D721Med (cell line): ENCODE measurements around the gene MTERF1.
"Not testable (repeated sequence)": the region's sequence is repeated elsewhere in the genome, so short reads cannot be mapped to it uniquely, and the experiment has no call there.

Experiments
- DNase-seq: peaks from one replicate; pipeline ENCODE4 v3.0.0; 2011; ENCODE audit warnings: low spot score; ENCODE audit not compliant: insufficient read length
- FAIRE-seq: peaks from 2 replicates; lab custom pipeline; 2011; peaks lifted over from hg19 to GRCh38; lab: Jason Lieb, UNC
- TF ChIP-seq, protein P1 (sequence below): IDR thresholded peaks from 2 replicates; pipeline ENCODE4 v1.5.1; 2012; ENCODE audit warnings: mild to moderate bottlenecking, control low read depth; ENCODE audit not compliant: insufficient read depth; ENCODE audit errors: missing control alignments

Gene MTERF1

DNA sequence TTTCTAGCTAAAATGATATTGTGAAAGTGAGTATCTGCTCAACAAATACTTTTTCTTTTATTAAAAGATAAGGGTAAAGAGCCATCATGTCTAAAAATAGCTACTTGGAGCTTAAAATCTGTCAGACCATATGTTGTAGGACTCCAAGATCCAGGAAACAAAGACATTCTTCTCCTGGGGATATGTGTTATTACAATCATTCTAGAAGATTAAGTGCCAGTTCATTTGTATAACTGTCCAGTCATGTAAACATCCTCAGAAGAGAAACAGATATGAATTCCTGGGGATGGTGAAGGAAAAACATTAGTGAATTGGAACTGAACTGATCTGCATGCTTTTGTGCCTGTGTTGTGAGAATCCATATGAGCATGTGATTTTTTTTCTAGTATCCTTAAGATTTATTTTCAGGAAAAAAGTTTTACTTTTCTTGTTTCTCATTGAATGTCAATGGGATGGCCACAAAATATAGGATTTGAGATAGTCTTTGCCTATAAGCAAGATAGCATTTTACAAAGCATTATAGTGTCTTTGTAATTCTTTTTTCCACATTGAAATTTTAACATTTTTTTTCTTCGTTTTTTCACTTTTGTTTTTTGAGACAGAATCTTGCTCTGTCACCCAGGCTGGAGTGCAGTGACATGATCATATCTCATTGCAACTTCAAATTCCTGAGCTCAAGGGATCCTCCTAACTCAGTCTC lies 14.4 kb upstream of the MTERF1 start:
- DNase-seq = no peak
- TF ChIP-seq, protein P1, sequence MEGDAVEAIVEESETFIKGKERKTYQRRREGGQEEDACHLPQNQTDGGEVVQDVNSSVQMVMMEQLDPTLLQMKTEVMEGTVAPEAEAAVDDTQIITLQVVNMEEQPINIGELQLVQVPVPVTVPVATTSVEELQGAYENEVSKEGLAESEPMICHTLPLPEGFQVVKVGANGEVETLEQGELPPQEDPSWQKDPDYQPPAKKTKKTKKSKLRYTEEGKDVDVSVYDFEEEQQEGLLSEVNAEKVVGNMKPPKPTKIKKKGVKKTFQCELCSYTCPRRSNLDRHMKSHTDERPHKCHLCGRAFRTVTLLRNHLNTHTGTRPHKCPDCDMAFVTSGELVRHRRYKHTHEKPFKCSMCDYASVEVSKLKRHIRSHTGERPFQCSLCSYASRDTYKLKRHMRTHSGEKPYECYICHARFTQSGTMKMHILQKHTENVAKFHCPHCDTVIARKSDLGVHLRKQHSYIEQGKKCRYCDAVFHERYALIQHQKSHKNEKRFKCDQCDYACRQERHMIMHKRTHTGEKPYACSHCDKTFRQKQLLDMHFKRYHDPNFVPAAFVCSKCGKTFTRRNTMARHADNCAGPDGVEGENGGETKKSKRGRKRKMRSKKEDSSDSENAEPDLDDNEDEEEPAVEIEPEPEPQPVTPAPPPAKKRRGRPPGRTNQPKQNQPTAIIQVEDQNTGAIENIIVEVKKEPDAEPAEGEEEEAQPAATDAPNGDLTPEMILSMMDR = no peak
- peak; percentile 91 for FAIRE-seq

DNA sequence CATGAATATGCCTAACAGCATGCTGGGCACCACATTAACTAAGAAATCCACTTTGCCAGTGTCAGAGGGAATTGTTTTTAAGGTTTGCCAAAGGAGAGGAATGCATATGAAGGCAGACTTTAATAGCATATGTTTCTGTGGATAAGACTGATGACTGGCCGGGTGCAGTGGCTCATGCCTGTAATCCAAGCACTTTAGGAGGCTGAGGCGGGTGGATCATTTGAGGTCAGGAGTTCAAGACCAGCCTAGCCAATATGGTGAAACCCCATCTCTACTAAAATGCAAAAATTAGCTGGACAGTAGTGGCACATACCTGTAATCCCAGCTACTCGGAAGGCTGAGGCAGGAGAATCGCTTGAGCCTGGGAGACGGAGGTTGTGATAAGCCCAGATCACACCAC lies 13.2 kb upstream of the MTERF1 start:
- not testable (repeated sequence) for FAIRE-seq, DNase-seq

DNA sequence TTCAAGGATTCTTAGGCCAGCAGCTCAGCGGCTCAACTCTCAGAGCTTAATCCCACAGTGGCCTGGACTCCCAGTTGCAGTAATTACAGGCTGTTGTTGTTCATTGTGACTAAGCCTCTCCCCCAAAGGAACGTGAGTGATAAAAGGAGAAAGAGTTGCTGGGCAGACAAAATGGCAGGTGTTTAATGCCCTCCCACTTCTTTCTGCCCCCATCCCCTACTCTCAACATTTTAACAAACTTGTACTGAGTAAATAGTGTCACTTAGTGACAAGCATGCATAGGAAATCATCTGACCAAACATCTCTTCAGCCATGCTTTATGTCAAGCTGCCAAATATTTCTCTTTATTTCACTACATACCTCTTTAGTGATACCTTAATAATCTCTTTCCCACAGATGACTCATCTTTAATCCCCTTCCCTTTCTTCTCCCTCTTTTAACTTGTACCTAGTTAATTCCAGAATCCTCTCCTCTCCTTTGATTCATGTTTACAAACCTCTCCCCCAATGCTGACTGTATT lies 12.4 kb upstream of the MTERF1 start:
- FAIRE-seq = peak; percentile 92
- no peak for DNase-seq
- TF ChIP-seq, protein P1 = no peak

DNA sequence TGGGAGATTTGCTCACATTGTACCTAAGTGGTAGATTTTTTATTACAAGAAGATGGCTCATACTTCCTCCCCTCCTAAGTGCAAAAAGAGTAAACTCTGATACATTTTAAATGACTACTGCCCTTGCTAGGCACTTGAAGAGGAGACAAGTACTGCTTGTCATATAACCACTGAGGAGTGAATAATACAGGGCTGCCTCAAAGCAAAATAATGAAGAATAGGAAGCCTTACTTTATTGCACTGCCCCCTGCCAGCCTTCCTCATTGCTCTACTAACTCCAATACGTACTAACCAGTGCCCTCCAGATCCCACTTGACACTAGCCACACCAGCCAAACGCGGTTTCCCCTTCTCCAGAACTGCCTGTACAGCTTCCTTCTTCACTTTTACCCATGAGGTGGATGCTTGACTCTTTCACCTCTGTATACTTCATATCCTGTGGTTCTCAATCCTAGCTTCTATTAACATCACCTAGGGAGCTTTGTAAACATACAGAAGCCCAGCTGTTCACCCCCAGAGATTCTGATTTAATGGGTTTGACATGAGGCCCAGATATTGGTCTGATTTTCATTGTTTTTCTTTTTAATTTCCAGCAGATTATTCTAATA lies 11.7 kb upstream of the MTERF1 start:
- FAIRE-seq (peak; percentile 58), DNase-seq (no peak)
- TF ChIP-seq, protein P1 = no peak

DNA sequence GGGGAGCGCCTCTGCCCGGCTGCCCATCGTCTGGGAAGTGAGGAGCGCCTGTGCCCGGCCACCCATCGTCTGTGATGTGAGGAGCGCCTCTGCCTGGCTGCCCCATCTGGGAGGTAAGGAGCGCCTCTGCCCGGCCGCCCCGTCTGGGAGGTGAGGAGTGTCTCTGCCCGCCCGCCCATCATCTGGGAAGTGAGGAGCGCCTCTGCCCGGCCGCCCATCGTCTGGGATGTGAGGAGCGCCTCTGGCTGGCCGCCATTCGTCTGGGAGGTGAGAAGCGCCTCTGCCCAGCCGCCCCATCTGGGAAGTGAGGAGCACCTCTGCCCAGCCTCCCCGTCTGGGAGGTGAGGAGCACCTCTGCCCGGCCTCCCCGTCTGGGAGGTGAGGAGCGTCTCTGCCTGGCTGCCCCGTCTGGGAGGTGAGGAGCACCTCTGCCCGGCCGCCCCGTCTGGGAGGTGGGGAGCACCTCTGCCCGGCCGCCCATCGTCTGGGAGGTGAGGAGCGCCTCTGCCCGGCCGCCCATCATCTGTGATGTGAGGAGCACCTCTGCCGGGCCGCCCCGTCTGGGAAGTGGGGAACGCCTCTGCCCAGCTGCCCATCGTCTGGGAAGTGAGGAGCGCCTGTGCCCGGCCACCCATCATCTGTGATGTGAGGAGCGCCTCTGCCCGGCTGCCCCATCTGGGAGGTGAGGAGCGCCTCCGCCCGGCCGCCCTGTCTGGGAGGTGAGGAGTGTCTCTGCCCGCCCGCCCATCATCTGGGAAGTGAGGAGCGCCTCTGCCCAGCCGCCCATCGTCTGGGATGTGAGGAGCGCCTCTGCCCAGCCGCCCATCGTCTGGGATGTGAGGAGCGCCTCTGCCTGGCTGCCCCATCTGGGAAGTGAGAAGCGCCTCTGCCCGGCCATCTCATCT lies 8.0 kb upstream of the MTERF1 start:
- FAIRE-seq, DNase-seq: not testable (repeated sequence)

DNA sequence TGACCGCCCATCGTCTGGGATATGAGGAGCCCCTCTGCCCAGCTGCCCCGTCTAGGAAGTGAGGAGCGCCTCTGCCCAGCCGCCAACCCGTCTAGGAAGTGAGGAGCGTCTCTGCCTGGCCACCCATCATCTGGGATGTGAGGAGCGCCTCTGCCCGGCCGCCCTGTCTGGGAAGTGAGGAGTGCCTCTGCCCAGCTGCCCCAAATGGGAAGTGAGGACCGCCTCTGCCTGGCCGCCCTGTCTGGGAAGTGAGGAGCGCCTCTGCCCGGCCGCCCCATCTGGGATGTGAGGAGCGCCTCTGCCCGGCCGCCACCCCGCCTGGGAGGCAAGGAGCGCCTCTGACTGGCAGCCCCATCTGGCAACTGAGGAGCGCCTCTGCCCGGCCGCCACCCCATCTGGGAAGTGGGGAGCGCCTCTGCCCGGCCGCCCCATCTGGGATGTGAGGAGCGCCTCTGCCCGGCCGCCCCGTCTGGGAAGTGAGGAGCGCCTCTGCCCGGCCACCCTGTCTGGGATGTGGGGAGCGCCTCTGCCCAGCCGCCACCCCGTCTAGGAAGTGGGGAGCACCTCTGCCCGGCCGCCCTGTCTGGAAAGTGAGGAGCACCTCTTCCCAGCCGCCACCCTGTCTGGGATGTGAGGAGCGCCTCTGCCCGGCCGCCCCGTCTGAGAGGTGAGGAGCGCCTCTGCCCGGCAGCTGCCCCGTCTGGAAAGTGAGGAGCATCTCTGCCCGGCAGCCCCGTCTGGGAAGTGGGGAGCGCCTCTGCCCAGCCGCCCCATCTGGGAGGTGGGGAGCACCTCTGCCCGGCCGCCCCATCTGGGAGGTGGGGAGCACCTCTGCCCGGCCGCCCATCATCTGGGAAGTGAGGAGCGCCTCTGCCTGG lies 7.1 kb upstream of the MTERF1 start:
- not testable (repeated sequence) for FAIRE-seq, DNase-seq

DNA sequence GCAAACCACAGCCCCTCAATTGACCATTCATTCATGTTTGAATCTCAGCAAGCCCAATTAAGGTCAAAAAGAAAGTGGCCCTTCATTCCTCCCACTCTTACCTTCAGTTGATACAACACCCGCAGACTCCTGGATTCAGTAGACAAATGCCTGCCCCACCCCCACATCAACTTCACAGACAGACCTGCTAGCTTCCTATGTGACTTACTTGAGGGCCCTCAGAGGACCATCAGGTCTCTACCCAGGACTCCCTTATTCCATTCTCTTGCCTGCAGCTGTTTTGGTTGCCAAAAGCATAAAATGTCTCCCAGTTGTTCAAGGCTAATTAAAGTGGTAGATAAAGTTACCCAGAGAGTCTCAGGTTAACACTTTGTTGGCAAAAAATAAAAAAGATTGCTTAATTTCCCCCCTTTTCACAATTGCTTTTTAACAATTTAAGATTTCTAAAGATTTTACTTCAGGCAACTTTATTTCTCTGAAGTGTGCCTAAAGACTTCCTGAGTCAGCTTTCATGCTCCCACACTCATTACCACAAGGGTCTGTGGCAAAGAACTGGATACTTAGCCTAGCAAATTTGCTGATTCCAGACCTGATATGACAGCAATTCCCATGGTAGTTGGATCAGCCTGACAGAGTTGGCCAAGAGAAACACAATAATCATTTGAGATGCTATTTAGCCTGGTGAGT lies 3.3 kb upstream of the MTERF1 start:
- TF ChIP-seq, protein P1 = no peak
- no peak for DNase-seq
- FAIRE-seq = no peak

DNA sequence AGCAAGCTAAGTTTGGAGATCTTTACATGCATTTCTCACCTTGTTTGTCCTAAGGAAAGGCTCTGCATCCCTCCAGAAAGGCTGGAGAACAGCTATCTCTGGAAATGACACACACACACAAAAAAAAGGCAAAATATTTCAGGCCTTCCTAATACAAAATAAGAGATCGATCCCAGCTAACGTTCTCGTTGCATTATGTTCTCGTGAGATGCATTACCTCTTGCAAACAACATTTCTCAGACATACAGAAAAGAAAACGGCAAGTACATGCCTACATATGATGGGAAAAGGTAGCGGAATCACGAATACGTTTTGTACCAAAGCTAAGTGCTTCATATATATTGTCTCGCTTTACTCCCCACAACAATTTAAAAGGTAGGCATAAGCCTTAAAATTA lies 488 bp downstream of the MTERF1 start:
- TF ChIP-seq, protein P1 = no peak
- DNase-seq = no peak
- FAIRE-seq = no peak
